ENCODE data around the gene VAC14. TPM values are rescaled to one million over a fixed set of nuclear protein-coding genes. Genes with fewer than 3 reads are reported as not detected.

VAC14 gene
- polyA plus RNA-seq, 1 of the 3 experiments (the other 2 are of a cell fraction), result 33.2 TPM

GRCh38 chr16:70746040-70746707 lies 54.8 kb downstream of the VAC14 start (continued):
- TF ChIP-seq ZBTB33 (IDR thresholded peaks at IDR 0.05; ENCODE audit: borderline replicate concordance, low read depth), result no peak
- no peak for TF ChIP-seq RCOR1 (IDR thresholded peaks at IDR 0.05; ENCODE audit: low read length)
- peak; percentile 90 for TF ChIP-seq USF1 (IDR thresholded peaks at IDR 0.05; ENCODE audit: borderline replicate concordance, low read depth)
- TF ChIP-seq JUND (IDR thresholded peaks at IDR 0.05), result no peak
- no peak for TF ChIP-seq IRF3 (IDR thresholded peaks at IDR 0.05; ENCODE audit: low read depth, low read length)
- TF ChIP-seq POLR2AphosphoS5 (IDR thresholded peaks at IDR 0.05; ENCODE audit: low read depth, low read length), result no peak
- no peak for TF ChIP-seq GABPA (IDR thresholded peaks at IDR 0.05; ENCODE audit: low read depth)
- TF ChIP-seq TCF12 (IDR thresholded peaks at IDR 0.05), result 0 out of 2 replicates have a peak, but pooled peaks have one; percentile 9
- no peak for TF ChIP-seq EZH2phosphoT487 (IDR thresholded peaks at IDR 0.05; ENCODE audit: borderline replicate concordance, low read depth)
- TF ChIP-seq EP300 (IDR thresholded peaks at IDR 0.05; ENCODE audit: borderline replicate concordance in 1 of 2, low read depth in 1 of 2, low read length in 1 of 2), result no peak

GRCh38 chr16:70745536-70746025 lies 55.4 kb downstream of the VAC14 start:
- Histone ChIP-seq H3K4me3 (ENCODE audit: low read depth in 2 of 2, low read length in 1 of 2) (no peak overlapping the region), H3K27me3 (ENCODE audit: insufficient read depth) (no peaks in the 10 kb centered on the region), H4K20me1 (ENCODE audit: insufficient read depth) (no peaks in the 10 kb centered on the region), H3F3A (replicated peaks; ENCODE audit: insufficient read depth) (peaks cover 16% of the 10 kb centered on the region), H3K9me2 (no peaks in the 10 kb centered on the region), H3K27ac (ENCODE audit: low read depth in 2 of 2, low read length in 1 of 2) (peak overlapping the region in 1 of 2 experiments; percentile 92; a peak in 2 of 4 replicates), H2AFZ (ENCODE audit: low read depth) (no peak overlapping the region), H3K4me1 (ENCODE audit: control insufficient read depth in 1 of 2, insufficient read depth in 2 of 2, low read depth in 1 of 2, low read length in 1 of 2) (peaks cover 33 to 54% of the 10 kb centered on the region in 2 experiments; a peak in 3 of 4 replicates), H3K9ac (peak overlapping the region; percentile 60; the same call in 1 of the 2 replicates), H3K36me3 (replicated peaks in 1 of 2; ENCODE audit: control insufficient read depth in 1 of 2, insufficient read depth in 2 of 2, low read length in 1 of 2) (peaks cover 8% of the 10 kb centered on the region in 2 experiments), H3K4me2 (peak overlapping the region; percentile 68), H3K79me2 (ENCODE audit: insufficient read depth) (no peaks in the 10 kb centered on the region), H3K9me3 (no peaks in the 10 kb centered on the region)
- WGBS (ENCODE audit: low lambda C conversion rate), result 85% methylated on average over 6 of the region's 6 CpGs
- DNase-seq, result no peak
- ChIA-PET CTCF (interaction anchor here (0.9 kb wide), 1 partner anchor 30 kb away, joined by 3 read pairs; no protein-coding TSS in a partner anchor), POLR2A (no interaction called here)
- TF ChIP-seq RXRA (IDR thresholded peaks at IDR 0.05; ENCODE audit: borderline replicate concordance, low read depth), result no peak

All from SK-N-SH (cell line).